HG03520 (cell line): ENCODE results near the gene KHDC4.
A peak's percentile ranks its signal among the peaks of the same experiment; 100 is the strongest.
"Not testable (repeated sequence)": the region's sequence is repeated elsewhere in the genome, so short reads cannot be mapped to it uniquely, and the experiment has no call there.

ENCODE experiments used
- ATAC-seq: cut with Tn5 transposase; IDR thresholded peaks from one replicate; pipeline ENCODE4 v1.9.1; 2021; ENCODE audit warnings: mild to moderate bottlenecking, moderate library complexity; ENCODE audit not compliant: unreplicated experiment

The KHDC4 gene

DNA sequence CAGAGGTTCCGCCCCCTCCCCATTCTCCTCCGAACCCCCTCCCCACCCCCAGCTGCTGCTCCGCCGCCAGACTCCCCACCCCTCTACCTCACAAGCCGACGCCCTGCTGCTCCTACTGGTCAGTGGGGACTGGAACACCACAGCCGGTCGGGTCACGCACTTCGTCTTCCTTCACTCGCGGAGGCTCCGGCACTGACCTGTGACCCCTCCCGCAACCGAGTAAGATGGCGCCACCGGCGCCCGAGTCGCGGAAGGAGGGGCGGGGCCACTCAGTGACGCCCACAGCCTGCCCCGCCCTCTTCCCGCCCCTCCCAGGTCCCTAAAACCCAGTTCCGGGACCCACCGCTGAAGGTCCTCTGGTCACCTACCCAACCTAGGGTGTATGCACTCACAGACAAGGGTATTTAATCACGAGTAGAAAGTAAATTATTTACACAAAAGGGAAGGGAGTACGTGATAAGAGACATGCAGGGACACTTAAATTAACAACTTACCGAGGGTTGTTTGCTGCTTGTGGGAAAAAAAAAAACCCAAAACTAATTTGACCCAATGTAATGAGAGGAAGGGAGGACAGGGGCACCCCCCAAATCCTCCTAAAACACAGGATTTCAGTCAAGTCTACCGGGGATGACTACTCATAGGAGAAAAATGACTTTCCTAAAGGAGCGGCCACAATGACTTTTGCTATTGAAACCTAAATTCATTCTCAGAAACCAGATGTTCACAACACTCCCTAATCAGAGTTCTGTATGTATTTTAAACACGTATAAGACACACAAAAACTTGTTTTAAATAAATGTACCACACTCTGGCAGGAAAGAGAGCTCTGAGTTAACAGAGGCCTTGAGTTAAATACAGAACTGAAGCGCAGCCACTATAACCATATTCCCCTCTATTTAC lies 22.8 kb downstream of the KHDC4 start, which contains the start of gene RIT1:
Gene RIT1 (minus strand): TSS at position 194 of the 900 bp plus-strand sequence. CDS start 588 bp downstream, outside the sequence.
- ATAC-seq: peak; percentile 65

DNA sequence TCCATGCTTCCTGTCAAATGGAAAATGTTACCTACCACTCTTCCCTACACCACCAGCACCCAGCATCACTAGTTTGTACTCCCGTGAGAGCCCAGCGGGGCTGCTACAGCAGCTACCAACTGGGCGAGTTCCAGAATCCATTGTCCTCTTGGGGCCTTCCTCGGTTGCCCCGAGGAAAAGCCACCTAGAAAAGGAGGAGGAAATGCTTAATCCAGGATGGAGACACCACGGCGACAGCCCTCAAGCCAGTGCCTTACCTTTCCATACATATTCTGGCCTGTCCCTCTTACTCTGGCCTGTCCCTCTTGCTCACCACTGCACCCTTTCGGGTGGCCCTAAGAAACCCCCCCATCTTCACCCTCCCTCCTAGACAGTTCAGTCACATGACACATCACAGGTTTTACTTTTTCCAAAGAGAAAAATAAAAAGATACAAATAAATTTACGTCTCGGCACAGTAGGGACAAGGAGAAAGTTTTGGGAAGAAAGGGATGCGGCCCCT lies 23.5 kb downstream of the KHDC4 start:
- peak; percentile 22 for ATAC-seq

GRCh38 chr1:155909894-155910293 lies 24.3 kb downstream of the KHDC4 start:
- no peak for ATAC-seq

- no peak for ATAC-seq
Measured at GRCh38 chr1:155904261-155904660, 30.0 kb downstream of the KHDC4 start.

DNA sequence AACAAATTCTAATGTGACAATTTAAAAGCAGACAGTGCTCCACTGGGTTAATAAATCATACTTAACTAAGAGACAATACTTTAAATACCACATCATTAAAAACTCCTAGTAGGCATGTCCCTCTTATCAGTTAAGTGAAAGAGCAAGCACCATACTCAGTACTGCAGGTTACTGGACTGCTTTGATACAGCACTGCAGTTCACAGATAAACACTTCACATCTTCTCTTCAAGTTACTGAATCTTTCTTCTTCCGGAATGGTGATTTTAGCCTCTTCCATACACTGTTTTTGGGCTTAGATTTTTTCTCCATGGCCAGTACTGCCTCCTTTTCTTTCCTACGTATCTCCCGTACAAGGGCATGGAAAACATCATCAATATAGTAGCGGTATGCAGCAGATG lies 34.1 kb downstream of the KHDC4 start:
- no peak for ATAC-seq

- no peak for ATAC-seq
Measured at GRCh38 chr1:155899683-155900082, 34.5 kb downstream of the KHDC4 start.

DNA sequence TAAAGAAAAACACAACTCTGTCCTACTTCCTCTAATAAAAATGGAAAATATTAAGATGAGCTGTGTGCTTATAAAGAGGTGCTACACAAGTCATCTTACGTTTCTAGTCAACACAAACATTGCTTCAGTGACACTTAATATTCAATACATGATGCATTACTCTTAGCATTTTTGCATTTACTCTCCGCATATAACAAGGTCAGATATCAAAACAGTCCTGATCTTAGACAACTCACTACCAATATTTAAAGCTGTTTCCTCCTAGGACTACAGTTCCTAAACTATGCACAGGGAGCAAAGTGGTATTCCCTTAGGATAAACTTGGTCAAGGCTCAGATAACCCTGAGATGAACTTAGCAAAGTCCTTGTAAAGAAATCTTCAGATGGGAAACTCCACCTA lies 35.3 kb downstream of the KHDC4 start:
- ATAC-seq: no peak

DNA sequence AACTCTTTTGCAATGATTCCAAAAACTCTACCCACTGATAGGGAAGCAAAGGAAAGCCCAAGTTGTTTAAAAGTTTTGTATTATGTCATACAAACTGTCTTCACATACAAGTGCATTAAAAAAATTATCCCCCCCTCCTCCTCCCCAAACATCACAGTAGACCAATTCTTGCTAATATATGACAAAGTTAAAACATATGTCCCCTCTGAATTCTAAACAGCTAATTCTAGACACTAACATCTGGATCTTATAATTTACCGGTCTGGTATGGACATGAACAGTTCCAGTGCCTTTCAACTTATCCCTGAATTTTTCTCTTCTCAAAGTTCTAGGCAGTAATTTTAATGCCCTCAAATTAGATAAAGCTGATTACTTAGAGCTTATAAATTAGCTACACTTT lies 36.5 kb downstream of the KHDC4 start:
- ATAC-seq: no peak

DNA sequence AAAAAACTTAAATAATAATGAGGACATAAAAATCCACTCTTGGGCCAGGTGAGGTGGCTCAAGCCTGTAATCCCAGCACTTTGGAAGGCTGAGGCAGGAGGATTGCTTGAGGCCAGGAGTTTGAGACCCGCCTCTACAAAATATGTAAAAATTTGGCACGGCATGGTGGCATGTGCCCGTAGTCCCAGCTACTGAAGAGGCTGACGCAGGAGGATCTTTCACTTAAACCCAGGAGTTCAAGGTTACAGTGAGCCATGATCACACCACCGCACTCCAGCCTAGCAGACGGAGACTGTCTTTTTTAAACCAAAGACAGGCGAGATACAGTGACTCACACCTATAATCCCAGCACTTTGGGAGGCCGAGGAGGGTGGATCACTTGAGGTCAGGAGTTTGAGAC lies 37.7 kb downstream of the KHDC4 start:
- ATAC-seq: not testable (repeated sequence)

GRCh38 chr1:155895617-155896016 lies 38.6 kb downstream of the KHDC4 start:
- not testable (repeated sequence) for ATAC-seq

GRCh38 chr1:155893389-155894142 lies 40.6 kb downstream of the KHDC4 start:
- ATAC-seq: no peak

GRCh38 chr1:155892796-155893195 lies 41.4 kb downstream of the KHDC4 start:
- ATAC-seq: no peak

DNA sequence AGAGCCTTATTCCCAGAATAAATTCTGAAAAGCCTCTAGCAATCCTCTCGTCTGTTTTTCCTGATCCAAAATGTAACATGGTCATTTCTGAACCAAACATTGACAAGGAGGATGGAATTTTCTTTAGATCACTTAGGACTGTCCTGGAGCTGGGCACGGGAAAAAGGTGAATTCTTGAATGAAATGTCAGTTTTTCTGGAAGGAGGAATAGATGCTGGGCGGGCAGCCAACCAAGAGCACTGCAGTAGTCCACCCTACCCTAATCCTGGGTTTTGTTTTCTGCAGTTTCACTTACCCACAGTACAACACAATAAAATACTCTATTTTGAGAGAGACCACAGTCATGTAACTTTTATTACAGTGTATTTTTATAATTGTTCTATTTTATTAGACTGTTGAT lies 44.0 kb downstream of the KHDC4 start:
- no peak for ATAC-seq

- ATAC-seq: no peak
Measured at GRCh38 chr1:155889566-155889965, 44.6 kb downstream of the KHDC4 start.

- no peak for ATAC-seq
Measured at GRCh38 chr1:155888481-155888880, 45.7 kb downstream of the KHDC4 start.

DNA sequence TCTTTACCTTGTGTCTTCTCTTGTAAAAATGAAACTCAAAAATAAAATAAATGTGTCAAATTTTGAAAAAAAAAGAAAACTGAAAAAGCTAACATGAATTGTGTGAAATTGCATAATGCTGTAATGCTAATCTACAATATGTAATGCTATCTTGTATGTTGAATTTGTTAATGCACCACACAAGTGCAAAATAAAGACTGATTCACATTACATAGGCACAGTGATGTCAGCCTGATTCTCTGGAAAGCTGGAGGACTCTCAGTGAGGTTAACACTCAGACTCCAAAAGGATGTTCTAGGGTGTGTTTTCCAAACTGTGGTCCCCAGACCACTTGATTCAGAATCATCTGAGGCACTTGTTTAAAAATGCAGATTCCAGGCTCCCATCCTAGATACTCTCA lies 49.2 kb downstream of the KHDC4 start:
- ATAC-seq: no peak

DNA sequence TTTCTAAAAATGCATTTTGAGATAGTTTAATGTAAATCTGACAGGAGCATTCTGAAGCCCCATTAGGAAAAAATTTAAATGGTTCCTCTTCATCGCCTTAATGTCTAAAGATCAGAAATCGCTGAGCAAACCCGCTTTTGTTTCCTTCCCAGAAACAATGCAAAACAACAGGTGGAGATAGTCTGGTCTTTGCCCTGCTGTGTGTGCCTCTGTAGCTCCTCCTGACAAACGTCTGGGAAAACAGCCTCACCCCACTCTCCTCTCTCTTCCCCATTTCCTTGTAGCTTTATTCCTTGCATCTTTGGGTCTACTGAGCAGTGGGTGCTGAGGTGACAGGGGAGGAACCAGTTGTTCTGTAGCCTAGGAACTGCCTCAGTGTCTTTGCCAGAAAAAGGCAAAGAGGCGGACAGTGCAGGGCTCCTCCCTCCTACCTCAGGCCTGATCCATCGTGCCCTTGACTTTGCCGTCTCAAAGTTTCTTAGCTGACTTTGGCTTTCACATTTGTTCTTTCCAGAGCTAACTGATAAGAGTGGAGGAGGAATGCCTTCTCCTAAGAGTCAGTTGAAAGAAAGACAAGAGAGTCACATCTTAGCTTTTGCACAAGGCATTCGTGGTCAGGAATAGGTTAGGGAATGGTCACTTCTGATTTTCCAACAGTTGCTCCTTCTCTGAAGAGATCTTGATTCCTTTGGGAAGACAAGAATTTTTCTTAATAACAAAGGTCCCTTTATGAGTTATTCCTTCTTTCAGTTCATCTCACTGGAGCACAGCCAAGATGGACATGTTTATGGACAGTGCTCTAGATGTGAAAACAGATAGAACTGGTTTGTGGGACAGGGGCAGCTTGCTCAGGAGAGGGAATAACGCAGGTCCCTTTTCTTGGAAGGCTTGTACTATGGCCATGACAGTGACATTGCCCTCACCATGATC lies 49.9 kb downstream of the KHDC4 start:
- ATAC-seq: no peak

DNA sequence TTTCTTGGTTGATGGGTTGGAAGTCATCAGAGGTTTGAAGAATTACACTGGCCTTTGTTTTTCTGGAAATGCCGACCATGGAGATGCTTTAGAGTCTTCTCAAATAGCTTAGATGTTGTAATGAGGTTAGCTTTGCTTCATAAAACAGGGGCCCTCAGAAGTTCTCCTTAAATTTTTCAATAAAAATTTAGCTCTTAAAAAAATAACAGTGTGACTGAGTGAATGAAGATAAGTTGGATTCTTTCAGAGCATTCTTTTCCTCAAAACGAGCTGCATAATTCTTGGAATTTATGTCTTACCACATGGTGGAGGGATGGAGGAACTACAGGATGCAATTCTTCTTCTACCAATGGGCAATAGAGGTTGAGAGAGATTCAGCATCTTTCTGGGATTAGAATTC lies 51.4 kb downstream of the KHDC4 start:
- ATAC-seq: no peak

- no peak for ATAC-seq
Measured at GRCh38 chr1:155882235-155882634, 52.0 kb downstream of the KHDC4 start.

DNA sequence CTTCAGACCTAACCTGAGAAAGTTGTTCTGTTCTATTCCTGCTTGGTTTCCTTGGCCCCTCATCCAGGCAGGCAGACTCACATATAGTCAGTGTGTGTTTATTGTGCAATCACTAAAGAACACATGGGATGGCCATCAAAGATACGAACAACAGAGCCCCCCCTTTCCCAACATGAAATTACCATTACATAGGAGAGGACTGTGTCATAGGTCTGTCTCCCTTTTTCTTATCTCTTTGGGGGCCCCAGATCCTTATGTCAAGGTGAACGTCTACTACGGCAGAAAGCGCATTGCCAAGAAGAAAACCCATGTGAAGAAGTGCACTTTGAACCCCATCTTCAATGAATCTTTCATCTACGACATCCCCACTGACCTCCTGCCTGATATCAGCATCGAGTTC lies 53.3 kb downstream of the KHDC4 start:
- ATAC-seq: no peak

GRCh38 chr1:155880251-155880650 lies 54.0 kb downstream of the KHDC4 start:
- no peak for ATAC-seq
